ENCODE results near the gene NGFR.

NGFR gene

GRCh38 chr17:49518346-49519078, 23.4 kb downstream of the NGFR start:
- no peak for DNase-seq

DNA sequence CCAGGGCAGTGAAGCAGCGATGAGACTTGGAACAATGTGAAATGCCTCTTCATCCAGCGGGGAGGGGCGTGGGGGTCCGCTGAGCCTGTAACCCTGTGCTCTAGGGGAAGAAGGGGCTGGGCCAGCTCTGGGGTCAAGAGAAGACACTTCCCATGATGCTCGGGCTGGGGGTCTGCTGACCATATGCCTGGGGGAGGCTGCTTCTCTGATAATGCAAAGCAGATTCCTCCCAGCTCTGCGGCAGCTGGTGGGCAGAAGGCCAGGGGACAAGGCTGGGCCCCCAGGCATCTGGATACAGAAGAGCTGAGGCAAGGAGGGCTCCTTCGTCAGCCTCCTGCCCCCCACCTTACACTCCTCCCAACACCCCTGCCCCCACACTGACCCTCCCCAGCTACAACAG, 24.7 kb downstream of the NGFR start:
- DNase-seq: no peak

GRCh38 chr17:49520386-49521087, 25.4 kb downstream of the NGFR start:
- no peak for DNase-seq

DNA sequence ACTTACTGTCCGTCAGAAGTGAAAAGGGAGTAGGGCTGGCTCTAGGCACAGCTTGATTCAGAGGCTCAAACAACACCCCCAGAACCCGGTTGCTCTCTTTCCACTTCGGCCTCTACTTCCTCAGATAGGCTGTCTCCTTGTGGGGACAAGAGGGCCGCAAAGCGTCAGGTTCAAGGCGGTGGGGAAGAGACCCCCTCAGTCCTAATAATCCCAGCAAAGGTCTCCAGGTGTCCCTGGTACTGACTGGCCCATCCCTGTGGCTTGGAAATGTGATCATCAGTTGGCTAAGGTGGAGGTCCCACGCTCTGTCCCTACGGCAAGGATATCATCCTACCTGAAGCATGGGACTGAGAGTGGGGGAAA, 26.0 kb downstream of the NGFR start:
- no peak for DNase-seq

- DNase-seq: no peak
Measured at GRCh38 chr17:49521471-49522356, 26.6 kb downstream of the NGFR start.

- DNase-seq: no peak
Measured at GRCh38 chr17:49522357-49522890, 27.3 kb downstream of the NGFR start.

DNA sequence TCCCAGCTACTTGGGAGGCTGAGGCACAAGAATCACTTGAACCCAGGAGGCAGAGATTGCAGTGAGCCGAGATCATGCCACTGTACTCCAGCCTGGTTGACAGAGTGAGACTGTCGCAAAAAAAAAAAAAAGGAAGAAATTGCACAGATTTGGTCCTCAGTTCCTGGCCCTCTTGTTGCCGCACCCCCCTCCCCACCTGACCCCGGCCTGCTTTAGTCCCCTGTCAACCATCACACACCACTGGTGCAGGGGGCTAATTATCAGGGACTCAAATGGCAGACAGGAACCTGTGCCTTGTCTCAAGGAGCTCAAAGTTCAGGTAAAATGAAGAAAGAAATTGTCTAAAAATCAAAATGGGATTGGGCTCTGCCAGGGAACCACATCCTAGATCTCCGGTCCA, 28.1 kb downstream of the NGFR start:
- no peak for DNase-seq

DNA sequence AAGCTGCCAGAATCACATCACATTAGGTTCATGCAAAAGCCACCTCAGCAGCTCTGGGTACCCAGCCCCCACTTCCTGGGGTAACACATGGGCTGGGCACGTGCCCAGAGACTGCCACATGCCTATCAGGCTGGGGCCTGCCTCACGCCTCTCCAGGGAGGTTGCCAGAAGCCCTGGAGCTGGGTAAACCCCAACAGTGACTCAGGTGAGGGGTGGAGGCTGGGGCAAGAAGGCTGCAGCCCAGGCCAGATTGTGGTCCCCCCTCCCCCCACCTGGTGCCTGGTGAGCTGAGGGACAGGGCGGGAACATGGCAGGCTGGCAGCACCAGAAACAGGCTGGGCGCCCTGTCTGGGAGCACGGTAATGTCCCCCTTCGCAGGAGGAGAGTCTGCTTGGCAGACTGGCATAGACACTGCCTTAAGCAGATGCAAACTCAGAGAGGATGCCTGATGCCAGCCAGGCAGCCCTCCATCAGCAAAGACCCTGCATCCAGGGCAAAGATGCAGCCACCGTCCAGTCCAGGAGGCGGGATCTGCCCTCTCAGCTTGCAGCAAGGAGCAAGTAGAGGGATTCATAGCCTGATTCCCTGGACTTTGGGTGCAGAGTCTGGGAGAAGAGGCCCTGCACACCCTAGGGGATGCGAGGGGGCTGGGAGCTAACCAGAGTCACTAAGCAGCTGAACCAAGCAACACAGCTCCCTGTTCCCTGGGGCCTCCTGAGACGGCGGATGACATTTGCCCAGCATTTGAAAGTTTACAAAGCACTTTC, 28.8 kb downstream of the NGFR start:
- DNase-seq: no peak

- no peak for DNase-seq
Measured at GRCh38 chr17:49524473-49525359, 29.6 kb downstream of the NGFR start.

DNA sequence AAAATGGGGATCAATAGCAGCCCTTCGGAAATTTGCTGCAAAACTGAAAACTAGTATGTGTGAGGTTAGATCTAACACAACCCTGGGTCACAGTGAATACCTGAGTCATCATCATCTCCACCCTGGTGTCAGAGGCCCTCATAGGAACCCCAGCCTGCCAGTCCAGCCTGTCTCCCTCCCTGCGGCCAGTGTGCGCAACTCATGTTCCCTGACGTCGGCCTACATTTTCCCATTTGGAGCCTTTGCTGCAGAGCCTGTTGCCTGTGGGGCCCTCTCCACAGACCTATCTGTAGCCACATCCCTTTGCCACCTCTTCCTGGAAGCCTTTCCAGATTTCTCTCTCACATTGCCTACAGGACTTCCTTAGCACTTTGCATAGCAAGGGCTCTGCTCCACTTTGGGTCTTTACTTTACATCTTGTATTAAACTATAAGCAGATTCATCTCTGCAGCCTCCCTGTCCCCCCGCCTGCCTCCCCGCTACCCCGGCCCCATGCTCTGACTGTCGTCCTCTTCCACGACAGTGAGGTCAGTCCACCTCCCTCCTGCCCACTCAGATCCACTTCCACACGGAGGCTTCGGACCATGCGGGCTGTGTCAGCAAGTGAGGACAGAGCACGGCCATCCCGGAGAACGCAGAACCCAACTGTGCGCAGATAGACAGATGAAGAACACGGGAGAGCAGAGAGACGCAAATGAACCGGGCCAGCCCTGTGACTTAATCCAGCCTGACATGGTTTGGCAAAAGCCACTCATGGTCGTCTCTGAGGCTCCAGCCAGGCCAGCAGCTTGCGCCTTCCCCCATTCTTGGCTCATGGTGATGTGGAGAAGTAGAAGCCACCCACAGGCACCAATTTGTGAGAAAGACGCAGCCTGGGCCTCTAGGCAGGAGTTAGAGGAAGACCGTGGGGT, 31.0 kb downstream of the NGFR start:
- no peak for DNase-seq

DNA sequence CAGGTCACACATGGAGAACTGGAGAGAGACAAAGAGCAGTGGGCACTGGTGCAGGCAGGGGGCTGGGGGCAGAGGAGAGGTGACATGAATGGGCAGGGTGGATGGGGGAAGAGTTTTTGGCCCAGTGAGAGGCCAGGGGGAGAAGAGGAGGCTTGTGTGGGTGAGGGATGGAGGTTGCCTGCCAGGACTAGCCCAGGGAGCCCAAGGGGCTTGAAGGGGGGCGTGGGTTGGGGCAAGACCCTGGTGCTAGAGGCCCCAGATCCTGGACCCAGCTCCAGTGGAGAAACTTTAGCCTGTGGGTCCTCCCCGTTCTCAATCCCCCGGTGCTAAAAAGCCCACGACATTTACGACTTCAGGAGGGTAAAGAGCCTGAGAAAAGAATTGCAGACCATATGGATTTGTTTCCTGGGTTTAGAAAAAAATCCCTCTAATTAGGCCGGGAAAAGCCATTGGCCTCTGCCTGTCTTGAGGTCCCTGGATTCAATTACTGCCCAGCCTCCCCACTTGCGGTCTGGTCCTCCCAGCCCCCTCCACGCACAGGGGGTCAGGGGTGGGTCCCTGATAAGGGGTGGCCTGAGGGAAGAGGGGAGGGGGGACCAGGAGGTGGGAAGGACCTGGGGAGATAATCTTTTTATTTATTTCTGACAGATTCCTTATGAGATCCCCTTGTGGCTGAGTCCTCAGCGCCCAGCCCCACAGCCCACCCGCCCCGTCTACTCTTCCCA, 33.0 kb downstream of the NGFR start:
- no peak for DNase-seq

GRCh38 chr17:49528966-49529365, 33.9 kb downstream of the NGFR start:
- no peak for DNase-seq

- no peak for DNase-seq
Measured at GRCh38 chr17:49530118-49530517, 35.0 kb downstream of the NGFR start.

- DNase-seq: no peak
Measured at GRCh38 chr17:49543860-49544259, 48.8 kb downstream of the NGFR start.

GRCh38 chr17:49545007-49545660, 50.0 kb downstream of the NGFR start:
- no peak for DNase-seq

DNA sequence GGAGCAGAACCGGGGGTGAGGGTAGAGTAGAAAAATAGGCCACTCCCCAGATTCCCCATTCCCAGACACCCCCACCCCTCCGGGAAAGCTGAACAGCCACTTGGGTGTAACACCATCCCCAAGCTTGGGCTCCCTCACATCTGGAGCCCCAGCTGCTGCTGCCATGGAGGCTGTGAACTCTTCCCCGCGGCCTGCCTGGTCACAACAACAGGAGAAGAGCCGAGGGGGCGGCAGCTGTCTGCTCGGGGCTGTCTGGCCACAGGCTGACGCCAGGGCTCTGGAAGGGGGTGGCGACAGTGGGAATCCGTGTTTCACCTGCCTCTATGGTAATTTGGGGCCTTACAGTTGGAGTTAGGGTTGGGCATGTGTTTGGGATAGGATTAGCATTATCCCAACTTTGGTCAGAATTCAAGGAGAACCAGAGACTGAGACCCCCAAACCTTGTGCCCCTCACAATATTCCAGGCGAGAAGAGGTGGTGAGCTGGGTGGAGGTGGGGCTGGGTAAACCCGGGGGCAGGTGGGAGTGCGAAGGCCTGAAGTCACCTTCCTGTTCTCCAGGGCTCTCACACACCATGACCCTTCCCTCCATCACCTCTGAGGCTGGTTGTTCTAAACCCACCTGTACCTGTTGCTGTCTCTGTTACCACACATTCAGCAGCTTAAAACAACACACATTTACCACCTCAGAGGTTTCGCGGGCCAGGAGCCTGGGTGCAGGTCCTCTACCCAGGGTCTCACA, 50.9 kb downstream of the NGFR start:
- DNase-seq: no peak

DNA sequence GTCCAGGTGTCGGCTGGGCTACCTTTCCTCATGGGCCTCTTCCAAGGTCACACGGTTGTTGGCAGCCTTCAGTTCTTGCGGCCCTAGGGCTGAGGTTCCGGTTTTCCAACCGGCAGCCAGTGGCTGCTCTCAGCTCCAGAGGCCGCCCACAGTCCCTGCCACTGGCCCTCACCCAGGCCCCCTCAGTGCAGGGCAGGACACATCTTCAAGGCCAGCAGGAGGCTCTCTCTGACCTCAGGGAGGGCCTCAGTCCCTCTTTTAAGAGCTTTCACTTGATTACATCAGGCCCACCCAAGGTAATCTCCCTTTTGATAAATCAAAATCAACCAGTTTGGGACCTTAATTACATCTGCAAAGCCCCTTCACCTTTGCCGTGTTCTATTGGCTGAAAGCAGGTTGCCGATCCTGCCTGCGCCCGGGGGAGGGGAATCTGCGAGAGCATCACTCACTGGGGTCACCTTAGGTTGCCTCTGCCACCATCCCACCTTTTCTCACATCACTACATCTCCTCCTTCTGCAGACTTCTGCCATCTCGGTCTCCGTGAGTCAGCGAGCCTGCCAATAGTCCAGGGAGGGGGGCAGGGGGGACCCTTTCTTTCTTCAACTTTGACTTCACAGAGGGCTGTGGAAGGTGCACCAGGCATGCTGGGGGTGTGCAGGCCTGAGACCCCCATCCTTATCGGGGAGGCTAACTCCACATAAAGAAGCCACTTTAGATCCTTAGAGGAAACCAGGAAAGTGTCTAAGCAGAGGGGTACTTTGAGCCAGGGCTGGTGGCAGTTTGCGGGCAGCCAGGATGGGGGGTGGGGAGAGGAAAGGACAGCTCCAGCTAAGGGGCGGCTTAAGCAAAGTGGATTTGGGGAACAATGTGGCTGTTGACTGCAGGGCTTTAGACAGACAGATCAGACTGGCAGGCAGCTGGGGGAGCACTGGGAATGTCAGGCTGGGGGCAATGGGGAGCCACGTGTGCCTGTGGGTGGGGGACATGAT, 51.7 kb downstream of the NGFR start:
- no peak for DNase-seq

Measured in DMS79 (cell line).